ENCODE results near the gene TMEM44. TPM values are rescaled to one million over a fixed set of nuclear protein-coding genes. Genes with fewer than 3 reads are reported as not detected.

Gene TMEM44
- total RNA-seq, 2 donors from 2014 or later = 46.1 to 68.2 TPM

- ATAC-seq = no peak
- intact Hi-C loops (cut with DNase I, micrococcal nuclease) = loop anchor here in 1 of 2 donors (10.0 kb wide), 1 partner anchor 97 kb away; no protein-coding TSS in a partner anchor
- no peak for DNase-seq
Measured at GRCh38 chr3:194572143-194572789, 61.0 kb downstream of the TMEM44 start.

- no peak for DNase-seq
- intact Hi-C loops (cut with DNase I, micrococcal nuclease) = loop anchor here in 1 of 2 donors (10.0 kb wide), 1 partner anchor 97 kb away; no protein-coding TSS in a partner anchor
- no peak for ATAC-seq
Measured at GRCh38 chr3:194571491-194572142, 61.6 kb downstream of the TMEM44 start.

GRCh38 chr3:194570898-194571297 is 62.3 kb downstream of the TMEM44 start:
- ATAC-seq = no peak
- DNase-seq = no peak
- intact Hi-C loops (cut with DNase I, micrococcal nuclease) = loop anchor here in 1 of 2 donors (10.0 kb wide), 1 partner anchor 96 kb away; no protein-coding TSS in a partner anchor

GRCh38 chr3:194570235-194570634 is 63.0 kb downstream of the TMEM44 start:
- intact Hi-C loops (cut with DNase I, micrococcal nuclease) = loop anchor here in 1 of 2 donors (10.0 kb wide), 1 partner anchor 95 kb away; no protein-coding TSS in a partner anchor
- DNase-seq (no peak), ATAC-seq (no peak)

GRCh38 chr3:194569252-194569651 is 64.0 kb downstream of the TMEM44 start:
- ATAC-seq (no peak), DNase-seq (no peak)
- intact Hi-C loops (cut with DNase I, micrococcal nuclease) = no loop called here

GRCh38 chr3:194565597-194566190 is 67.5 kb downstream of the TMEM44 start:
- intact Hi-C loops (cut with DNase I, micrococcal nuclease) = no loop called here
- DNase-seq = no peak
- no peak for ATAC-seq

- ATAC-seq (no peak), DNase-seq (no peak)
- intact Hi-C loops (cut with DNase I, micrococcal nuclease) = no loop called here
Measured at GRCh38 chr3:194562986-194563385, 70.2 kb downstream of the TMEM44 start.

GRCh38 chr3:194561306-194561974 is 71.8 kb downstream of the TMEM44 start:
- intact Hi-C loops (cut with DNase I, micrococcal nuclease) = no loop called here
- DNase-seq (no peak), ATAC-seq (no peak)

- ATAC-seq = no peak
- intact Hi-C loops (cut with DNase I, micrococcal nuclease) = no loop called here
- no peak for DNase-seq
Measured at GRCh38 chr3:194560047-194560446, 73.2 kb downstream of the TMEM44 start.

- ATAC-seq = no peak
- intact Hi-C loops (cut with DNase I, micrococcal nuclease) = no loop called here
- no peak for DNase-seq
Measured at GRCh38 chr3:194559530-194559929, 73.7 kb downstream of the TMEM44 start.

- ATAC-seq (peak; percentile 79), DNase-seq (no peak)
- intact Hi-C loops (cut with DNase I, micrococcal nuclease) = no loop called here
Measured at GRCh38 chr3:194556086-194557056, 76.8 kb downstream of the TMEM44 start.

- ATAC-seq = no peak
- intact Hi-C loops (cut with DNase I, micrococcal nuclease) = no loop called here
- DNase-seq = no peak
Measured at GRCh38 chr3:194555175-194556062, 77.8 kb downstream of the TMEM44 start.

- DNase-seq (no peak), ATAC-seq (no peak)
- intact Hi-C loops (cut with DNase I, micrococcal nuclease) = no loop called here
Measured at GRCh38 chr3:194554473-194555123, 78.6 kb downstream of the TMEM44 start.

GRCh38 chr3:194552327-194552949 is 80.8 kb downstream of the TMEM44 start:
- intact Hi-C loops (cut with DNase I, micrococcal nuclease) = no loop called here
- DNase-seq (no peak), ATAC-seq (no peak)

GRCh38 chr3:194549853-194550252 is 83.4 kb downstream of the TMEM44 start:
- DNase-seq (no peak), ATAC-seq (no peak)
- intact Hi-C loops (cut with DNase I, micrococcal nuclease) = no loop called here
